Activated CD4-positive, alpha-beta T cell treated with anti-CD3 and anti-CD28 coated beads, Interleukin-2, amount 50 U/mL, for 4 hours (primary cell): Measurements from ENCODE around the gene SLC44A4.
"Not testable (repeated sequence)": the region's sequence is repeated elsewhere in the genome, so short reads cannot be mapped to it uniquely, and the experiment has no call there.

Experiments
- DNase-seq, 2 experiments: peaks; one replicate each; pipeline ENCODE4 v3.0.0-alpha.2; 2020

Gene SLC44A4

GRCh38 chr6:31878726-31879125 is at the start of gene SLC44A4:
Gene SLC44A4 (minus strand): TSS chr6:31878997. CDS start chr6:31878980, 17 bp downstream.
- no peak for DNase-seq

- DNase-seq: no peak
These were observed 49.8 kb upstream of the SLC44A4 start for GRCh38 chr6:31928672-31928939.

GRCh38 chr6:31927863-31928671 is 49.3 kb upstream of the SLC44A4 start:
- DNase-seq: no peak

DNA sequence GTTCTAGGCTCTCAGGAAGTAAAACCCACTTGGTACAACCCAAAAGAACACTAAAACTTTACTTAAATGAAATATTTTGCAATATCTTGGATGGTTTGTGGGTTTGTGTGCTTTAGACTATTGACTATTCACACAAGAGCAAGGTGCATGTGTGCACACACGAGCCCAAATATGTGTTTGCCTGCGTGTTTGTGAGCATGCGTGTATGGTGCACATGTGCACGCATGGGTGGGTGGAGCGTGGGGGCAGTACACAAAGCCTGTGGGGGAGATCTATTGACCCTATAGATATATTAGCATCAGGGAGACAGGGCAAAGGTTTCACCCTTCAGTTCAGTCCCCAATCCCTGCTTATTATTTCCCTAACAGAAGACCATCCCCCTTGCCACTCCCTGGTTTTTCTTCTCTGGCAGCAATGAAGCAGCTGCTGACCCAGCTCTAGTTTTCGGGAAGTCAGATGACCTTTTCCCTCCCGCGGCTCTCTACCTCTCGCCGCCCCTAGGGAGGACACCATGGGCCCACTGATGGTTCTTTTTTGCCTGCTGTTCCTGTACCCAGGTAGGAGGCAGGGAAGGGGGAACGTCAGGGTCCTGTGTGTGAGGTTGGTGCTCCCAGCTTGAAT is 48.6 kb upstream of the SLC44A4 start, which contains the start of gene C2:
TSS of gene C2 (plus strand) at position 476 of the 621 bp plus-strand sequence. CDS start at position 512, 36 bp downstream.
- DNase-seq: no peak

DNA sequence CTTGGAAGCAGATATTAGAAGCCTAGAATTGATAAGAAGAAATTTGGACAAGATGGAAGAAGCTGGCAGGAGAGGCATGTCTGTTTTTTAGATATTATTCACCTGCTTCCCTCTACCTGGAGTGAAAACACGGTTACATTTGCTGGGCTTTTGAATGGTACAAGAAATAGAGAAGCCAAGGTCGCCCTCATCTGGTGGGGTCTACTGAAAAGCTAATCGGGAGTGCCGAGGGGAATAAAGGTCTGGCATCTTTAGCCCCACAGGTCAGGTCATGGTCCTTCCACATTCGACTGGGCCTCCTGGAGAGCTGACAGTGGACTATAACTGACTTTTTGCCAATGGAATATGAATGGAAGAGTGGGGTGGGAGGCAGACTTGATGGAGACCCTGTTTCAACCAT is 44.1 kb upstream of the SLC44A4 start:
- DNase-seq: peak in 1 of 2 experiments; percentile 5

- no peak for DNase-seq
These were observed 42.0 kb upstream of the SLC44A4 start for GRCh38 chr6:31920811-31921210.

DNA sequence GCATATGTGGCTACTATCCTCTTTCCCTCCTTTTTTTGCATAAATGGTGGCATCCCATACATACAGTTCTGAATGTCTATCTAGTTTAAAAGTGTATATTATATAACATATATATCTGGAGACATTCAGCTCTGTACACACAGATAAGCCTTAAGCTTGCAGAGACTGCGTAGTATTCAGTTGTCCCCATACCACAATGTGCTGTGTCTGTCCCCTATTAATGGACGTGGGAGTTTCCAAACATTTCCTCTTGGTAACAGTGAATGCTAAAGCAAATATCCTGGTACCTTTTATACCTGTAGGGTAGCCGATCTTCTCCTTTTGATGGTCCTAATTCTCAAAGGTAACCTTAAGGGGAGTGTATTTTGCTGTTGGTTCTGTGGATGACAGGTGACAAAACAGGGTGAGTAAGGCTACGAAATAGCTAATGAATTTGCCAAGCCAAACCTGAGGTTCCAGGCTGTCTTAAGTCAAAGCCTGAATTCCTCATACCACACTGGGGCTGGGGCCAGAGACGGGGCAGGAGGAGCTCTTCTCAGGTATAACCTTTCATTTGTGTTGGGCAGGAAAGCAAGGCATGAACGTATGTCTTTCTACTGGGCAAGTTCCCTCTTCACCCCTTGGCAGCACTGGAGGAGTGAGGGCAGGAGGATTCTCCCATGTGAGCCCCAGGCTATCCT is 41.0 kb upstream of the SLC44A4 start:
- DNase-seq: no peak

DNA sequence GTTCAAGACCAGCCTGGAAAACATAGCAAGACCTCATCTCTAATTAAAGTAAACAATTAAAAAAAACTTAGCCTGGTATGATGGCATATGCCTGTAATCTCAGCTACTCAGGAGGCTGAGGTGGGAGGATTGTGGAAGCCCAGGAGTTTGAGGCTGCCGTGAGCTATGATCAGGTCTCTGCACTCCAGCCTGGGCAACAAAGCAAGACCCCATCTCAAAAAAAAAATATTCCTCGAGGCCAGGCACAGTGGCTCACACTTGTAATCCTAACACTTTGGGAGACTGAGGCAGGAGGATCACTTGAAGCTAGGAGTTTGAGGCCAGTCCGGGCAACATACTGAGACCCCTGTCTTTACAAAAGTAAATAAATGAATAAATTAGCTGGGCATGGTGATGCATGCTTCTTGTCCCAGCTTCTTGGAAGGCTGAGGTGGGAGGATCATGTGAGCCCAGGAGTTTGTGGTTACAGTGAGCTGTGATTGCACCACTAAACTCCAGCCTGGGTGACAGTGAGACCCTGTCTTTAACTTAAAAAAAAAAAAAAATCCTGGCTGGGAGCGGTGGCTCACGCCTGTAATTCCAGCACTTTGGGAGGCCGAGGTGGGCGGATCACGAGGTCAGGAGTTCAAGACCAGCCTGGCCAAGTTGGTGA is 39.4 kb upstream of the SLC44A4 start:
- no peak for DNase-seq

- DNase-seq: no peak
These were observed 37.0 kb upstream of the SLC44A4 start for GRCh38 chr6:31915756-31916155.

GRCh38 chr6:31915351-31915750 is 36.6 kb upstream of the SLC44A4 start:
- DNase-seq: no peak

GRCh38 chr6:31911826-31912585 is 33.2 kb upstream of the SLC44A4 start:
- no peak for DNase-seq

DNA sequence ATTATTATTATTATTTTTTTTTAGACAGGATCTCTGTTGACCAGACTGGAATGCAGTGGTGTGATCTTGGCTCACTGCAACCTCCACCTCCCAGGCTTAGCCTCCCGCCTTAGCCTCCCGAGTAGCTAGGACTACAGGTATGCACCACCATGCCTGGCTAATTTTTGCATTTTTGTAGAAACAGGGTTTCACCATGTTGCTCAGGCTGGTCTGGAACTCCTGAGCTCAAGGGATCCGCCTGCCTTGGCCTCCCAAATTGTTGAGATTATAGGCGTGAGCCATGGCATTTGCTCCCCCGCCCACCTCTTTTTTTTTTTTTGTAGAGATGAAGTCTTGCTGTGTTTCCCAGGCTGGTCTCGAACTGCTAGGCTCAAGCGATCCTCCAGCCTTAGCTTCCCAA is 30.5 kb upstream of the SLC44A4 start:
- DNase-seq: not testable (repeated sequence)

GRCh38 chr6:31908791-31909190 is 30.0 kb upstream of the SLC44A4 start:
- no peak for DNase-seq

- DNase-seq: not testable (repeated sequence)
These were observed 29.5 kb upstream of the SLC44A4 start for GRCh38 chr6:31908255-31908654.

GRCh38 chr6:31907158-31907813 is 28.5 kb upstream of the SLC44A4 start:
- no peak for DNase-seq

GRCh38 chr6:31906727-31907126 is 27.9 kb upstream of the SLC44A4 start:
- not testable (repeated sequence) for DNase-seq

- no peak for DNase-seq
These were observed 27.3 kb upstream of the SLC44A4 start for GRCh38 chr6:31906122-31906521.

- no peak for DNase-seq
These were observed 26.2 kb upstream of the SLC44A4 start for GRCh38 chr6:31905041-31905440.

DNA sequence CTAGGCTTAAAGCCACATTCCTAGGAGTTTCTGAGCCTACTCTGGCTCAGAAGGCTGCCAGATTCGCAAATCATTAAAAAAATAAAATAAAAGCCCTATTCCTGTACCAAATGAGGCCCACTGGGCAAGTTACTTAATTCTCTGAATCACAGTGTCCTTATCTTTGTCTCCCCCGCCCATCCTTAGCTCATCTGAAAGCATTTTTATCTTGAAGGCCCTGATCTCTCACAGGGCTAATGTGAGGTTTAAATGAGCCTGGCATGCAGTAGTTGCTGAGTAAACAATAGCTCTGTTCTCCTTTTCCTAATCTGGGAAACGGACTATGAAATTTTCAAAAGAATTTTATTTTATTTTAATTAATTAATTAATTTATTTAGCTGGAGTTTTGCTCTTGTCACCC is 25.2 kb upstream of the SLC44A4 start:
- DNase-seq: no peak

- DNase-seq: peak; percentile 73 to 74
These were observed 23.3 kb upstream of the SLC44A4 start, which contains the start of gene ZBTB12 for GRCh38 chr6:31901953-31902643. Gene ZBTB12 (minus strand): TSS chr6:31902086. CDS start chr6:31901305, 781 bp downstream.

DNA sequence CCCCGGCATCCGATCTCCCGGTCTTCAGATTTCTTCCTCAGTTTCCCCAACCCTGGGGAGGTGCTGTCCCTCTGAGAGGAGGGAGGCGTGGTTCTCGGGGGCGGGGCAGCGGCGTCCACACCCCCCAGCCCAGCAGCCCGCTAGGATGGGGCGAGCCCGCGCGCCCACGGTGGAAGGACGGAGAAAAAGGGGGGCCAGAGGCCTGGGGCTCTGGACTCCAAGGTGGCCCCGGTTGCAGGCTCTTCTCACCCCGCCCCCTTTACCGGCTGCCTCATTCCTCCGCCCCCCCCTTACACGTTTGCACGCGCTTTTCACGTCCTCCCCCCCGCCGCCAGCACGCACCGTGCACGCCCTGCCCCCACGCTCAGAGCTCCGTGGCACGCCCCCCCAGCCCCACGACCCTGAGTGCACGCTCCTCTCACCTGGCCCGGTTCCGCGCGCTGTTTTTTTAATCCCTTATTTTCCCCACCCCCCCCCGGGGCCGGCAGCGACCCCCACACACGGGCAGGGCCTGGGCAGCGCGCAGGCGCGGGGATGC is 22.7 kb upstream of the SLC44A4 start:
- peak; percentile 68 to 70 for DNase-seq
